ENCODE measurements around the gene PALM3.

Gene PALM3, protein sequence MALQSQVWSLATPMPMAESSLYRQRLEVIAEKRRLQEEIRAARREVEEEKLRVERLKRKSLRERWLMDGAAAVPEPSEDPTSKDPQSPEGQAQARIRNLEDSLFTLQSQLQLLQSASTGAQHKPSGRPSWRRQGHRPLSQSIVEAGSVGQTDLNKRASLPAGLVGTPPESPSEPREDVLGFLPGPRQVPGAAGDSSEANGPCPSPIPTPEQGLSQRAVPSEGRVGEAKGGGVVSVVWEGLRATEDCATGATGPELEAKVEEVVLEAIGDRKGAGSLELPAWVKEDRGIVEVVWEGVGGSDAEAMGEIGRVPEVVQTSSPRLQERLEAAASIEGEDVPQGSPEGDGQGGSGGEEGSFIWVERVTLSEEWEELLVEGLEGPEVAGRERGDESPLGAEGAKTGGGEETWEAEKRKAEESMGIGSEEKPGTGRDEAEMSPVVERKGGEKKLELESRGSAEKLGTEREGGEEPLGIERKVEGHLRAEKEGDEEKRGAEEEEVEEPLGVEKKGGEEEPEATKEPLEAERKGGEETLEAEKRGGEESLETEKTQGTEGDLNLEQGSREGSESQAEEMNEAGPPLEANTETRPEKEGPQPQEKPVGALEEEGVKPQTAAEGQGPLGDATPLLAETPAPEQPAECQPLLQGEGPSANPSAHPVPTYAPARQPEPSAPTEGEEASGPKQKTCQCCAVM

DNA sequence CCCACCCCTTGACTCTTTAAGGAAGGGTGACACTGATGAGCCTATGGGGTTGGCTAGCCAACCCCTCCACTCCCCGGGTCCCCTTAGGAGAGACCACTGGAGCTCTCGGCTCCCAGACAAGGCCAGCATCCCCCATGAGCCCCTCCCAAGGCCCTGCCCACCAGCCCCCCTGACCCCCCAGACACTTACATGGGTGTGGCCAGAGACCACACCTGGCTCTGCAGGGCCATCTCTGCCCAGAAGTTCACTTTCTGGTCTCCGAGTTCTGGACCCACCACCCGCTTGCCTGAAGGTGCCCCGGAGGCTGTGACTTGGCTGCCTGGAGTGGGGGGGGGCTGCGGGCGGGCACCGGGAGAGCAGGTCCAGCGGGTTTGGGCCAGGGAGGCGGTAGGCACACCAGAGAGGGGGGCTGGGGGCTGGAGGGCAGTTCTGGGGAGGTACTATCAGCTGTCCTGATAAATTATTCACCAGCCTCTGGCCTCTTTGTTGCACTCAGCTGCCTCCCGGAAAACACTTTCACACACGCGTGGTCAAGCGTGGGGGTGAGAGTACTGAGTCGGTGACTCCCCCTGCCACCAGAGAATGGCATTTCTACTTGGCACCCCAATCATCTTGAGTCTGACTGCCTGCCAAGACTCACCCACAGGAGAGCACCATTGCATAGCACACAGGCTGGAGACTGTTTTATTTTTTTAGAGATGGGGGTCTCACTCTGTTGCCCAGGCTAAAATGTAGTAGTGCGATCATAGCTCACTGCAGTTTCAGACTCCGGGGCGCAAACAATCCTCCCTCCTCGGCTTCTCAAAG, at the start of gene PALM3:
Gene PALM3, minus strand, starts transcription at position 326 of the 807 bp plus-strand sequence. Its CDS starts 96 bp downstream, at position 230.
- DNase-seq = no peak

DNA sequence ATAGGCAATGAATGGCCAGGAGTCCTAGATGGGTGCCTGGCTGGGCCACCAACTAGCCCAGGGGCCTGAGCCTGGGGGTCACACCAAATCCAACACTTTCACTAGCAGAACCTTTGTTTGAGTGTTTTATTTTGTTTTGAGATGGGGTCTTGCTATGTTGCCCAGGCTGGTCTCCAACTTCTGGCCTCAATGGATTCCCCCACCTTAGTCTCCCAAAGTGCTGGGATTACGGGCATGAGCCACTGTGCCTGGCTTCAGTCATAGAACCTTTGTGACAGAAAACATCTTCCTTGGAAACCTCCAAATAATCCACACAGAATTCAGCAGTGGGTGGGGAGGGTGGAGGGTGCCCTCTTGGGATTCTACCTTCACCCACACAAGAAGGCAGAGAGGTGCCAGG, 49.6 kb upstream of the PALM3 start:
- no peak for DNase-seq

DNA sequence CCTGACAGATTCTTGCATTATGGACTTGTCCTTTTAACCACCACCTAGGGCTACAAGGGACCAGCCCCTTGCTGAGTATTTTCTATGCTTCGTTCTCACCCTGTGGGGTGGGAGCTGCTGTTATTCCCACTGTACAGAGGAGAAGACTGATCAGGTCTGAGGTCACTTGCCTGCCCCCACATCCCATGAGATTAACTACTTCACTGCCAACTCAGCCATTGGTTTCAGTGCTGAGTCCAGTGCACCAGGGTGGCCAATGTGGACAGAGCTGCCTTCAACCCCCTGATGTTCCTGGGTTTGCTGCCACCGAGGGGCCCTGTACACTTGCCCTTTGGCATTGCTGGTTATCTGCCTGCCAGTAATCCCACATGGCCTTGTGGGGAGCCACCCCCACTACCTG, 48.8 kb upstream of the PALM3 start:
- DNase-seq = no peak

DNA sequence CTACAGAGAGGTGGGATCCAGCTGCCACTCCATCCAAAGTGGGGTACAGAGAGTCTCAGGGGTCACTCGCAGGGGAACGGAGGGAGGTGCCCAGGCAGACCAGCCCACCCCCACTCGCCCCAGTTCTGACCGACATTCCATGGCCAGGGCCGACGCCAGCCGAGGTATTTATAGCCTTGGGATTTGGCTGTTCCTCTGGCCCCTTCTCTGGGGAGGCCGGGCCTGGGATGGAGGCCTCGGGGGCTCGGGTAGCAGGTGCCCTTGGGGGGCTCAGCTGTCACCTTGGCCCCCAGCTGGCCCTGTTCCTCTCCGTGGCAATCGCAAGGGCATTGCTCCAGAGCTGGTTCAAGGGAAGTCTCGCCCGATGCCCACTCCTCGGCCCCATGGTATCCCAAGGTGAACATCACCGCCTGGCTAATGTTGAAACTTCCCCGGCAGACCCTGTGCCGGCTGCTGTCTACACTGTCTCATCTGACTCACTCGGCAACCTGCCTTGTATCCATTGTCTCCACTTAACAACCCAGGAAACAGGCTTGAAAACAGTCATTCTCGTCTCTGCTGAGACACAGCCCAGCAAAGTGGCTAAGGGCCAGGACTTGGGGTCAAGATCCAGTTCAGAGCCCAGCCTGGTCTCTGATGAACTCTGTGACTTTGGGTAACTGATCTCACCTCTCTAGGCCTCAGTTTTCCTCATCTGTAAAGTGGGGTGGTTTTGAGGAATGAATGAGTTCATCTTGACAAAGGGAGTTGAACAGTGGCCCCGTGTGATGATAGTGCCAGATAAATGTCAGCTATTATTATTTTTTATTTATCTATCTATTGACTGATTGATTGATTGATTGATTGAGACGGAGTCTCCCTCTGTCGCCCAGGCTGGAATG, 45.9 kb upstream of the PALM3 start:
- DNase-seq = no peak

DNA sequence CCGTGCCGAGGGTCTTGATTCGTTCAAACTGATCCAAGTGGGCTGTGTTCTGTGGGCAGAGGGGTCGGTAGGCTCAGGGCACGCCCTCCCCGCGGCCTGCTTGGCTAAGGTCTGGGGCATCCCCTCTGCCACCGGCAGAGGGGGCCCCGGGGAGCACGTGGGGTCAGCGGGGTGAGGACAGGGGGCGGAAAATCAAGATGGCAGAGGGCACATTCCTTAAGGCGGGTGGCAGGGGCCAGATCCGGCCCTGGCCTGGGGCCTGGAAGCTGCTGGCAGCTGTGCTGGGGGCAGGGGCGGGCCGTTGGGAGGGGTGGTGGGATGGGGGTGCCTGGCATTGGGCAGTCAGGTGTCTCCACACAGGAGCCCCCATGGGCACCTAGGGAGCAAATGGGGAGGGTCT, 45.0 kb upstream of the PALM3 start:
- no peak for DNase-seq

DNA sequence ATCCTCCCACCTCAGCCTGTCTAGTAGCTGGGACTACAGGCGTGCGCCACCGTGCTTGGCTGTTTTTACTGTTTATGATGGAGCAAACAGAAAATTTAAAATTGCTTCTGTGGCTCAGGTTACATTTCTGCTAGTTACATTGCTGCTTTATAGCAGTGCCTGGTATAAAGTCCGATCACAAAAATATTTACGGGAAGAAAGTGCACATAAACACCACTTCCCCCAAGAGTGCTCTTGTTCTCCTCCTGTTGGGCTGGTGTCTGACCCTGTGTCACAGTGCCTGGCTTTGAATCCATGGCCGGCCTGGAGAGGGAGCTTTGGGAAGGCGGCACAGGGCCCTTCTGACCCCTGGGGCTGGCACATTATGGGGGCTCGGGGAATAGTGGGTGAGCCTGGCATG, 43.8 kb upstream of the PALM3 start:
- no peak for DNase-seq

DNA sequence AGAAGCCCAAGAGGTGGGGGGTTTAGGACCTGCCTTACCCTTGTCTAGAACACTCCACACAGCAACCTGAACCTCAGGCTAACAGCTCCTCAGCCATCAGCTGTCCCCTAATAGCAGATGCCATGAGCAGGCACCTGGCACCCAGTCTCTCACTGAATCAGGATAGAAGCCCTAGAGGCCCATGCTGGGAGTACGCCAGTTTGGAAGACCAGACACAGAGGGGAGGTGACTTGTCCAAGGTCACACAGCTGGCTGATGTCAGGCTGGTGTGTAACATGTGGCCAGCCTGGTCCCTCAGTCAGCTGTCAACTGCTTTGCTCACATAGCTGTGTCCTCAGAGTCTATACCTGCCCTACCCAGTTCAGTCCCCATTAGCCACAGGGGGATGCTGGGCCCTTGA, 41.4 kb upstream of the PALM3 start:
- DNase-seq = no peak

DNA sequence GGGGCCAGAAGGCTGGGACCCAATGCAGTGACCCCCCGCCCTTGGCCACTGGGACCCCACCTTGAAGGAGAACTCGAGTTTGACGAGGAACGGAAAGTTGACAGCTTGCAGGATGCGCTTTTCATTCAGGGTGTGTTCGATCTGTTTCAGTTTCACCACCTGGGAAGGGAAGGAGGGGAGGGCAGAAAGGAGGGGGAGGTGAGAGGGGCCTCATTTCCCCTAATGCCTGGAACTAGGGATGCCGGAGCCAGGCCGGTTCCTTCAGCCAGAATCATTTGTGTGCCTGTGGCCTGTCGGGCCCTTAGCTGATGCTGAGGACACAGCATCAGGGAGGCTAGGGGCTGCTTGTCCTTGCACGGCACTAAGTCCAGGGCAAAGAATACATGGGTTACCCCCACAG, 40.9 kb upstream of the PALM3 start:
- no peak for DNase-seq

DNA sequence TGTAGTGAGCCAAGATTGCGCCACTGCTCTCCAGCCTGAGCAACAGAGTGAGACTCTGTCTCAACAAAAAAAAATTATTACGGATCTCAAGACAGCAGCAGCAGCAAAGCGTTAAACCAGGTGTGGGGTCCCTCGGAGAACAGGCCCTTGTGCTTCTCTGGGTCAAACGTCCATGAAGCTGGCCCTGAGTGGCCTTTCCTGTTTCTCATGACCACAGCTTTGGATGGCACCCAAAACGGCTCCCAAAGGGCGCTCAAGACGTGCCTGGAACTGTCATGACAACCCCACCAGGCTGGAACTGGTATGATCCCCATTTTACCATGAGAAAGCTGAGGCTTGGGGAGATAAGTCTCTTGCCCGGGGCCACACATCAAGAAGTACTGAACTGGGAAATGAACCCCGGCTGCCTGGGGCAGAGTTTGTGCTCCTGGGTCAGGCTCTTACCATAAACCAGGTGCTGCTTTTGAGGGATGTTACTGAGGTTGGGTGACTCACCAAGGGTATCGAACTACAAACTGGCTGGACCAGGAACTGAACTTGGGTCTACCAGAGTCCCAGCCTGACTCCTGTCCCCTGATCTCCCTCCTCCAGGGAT, 40.3 kb upstream of the PALM3 start:
- DNase-seq = no peak

DNA sequence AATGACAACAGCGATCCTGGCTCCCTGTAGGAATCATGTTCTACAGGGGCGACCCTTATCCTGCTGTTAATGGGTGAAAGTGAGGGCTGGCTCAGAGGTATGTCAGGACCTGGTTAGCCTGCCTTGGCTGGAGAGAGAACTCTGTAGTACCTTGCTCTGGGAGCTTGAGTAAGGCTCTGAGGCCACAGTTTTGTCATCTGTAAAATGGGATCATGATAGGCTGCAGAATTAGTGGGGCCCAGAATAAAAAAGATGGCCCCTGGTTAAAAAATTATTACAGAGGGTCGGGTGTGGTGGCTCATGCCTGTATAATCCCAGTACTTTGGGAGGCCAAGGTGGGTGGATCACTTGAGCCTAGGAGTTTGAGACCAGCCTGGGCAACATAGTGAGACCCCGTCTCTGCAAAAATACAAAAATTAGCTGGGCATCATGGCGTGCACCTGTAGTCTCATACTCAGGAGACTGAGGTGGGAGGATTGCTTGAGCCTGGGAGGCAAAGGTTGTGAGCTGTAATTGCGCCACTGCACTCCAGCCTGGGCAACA, 39.2 kb upstream of the PALM3 start:
- no peak for DNase-seq

DNA sequence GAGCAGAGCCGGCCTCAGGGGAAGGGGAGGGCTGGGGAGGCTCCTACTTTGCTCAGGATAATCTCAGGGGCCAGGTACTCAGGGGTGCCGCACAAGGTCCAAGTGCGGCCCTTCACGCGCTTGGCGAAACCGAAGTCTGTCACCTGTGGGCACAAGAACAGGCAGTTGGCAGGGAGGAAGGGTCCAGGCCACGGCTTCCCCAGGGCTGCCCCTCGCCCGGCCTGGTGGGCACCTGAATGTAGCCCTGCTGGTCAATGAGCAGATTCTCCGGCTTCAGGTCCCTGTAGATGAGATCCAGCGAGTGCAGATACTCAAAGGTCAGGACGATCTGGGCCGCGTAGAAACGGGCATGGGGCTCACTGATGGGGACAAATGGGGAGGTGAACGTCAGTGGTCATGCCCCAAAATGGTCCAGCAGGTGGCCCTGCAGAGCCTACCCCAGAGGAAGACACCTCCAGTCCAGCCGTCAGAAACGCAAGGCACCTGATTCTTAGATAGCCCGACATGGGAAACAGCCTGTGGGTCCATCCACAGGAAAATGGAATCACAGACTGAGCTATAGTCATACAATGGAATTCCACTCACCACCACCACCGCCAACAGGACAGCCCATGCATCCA, 35.8 kb upstream of the PALM3 start:
- DNase-seq = no peak

DNA sequence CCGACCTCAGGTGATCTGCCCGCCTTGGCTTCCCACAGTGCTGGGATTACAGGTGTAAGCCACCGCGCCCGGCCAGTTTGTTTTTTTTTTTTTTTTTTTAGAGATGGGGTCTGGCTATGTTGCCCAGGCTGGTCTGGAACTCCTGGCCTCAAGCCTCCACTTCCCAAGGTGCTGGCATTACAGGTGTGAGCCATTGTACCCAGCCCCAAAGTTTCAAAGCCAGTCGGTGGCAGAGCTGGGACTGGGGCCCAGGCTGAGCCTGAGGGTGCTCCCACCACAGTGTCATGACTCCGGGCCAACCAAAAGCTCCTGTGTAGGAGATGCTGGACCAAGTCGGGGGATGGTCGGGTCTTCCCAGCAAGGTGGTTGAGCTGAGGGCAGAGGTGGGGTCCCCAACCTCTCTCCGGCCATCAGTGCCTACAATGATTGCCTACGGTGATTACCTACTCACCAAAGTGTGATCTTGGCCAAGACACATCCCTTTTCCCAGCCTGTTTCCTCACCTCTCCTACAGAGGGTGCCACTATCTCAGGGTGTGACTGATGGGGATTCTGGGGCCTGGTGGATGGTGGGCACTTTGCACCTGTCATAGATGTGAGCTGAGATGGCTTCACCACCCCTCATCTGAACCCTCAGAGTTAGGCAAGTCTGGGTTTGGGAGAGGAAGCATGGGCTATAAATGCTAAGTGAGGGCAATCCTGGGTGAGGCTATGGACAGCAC, 34.6 kb upstream of the PALM3 start:
- DNase-seq = no peak

DNA sequence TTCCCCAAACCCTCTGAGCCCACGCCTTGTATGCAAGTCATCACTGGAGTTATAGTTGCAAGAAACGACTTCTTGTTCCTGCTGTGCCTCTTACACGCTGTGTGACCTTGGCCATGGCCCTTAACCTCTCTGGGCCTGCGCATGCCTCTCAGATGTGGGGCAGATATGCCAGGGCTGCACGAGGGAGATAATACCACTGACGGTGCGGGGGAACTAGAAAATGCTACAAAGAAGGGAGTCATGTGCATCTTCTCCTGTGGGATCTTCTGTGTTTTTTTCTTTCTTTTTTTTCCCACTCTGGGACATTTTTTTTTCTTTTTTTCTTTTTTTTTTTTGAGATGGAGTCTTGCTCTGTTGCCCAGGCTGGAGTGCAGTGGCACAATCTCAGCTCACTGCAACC, 33.0 kb upstream of the PALM3 start:
- no peak for DNase-seq

DNA sequence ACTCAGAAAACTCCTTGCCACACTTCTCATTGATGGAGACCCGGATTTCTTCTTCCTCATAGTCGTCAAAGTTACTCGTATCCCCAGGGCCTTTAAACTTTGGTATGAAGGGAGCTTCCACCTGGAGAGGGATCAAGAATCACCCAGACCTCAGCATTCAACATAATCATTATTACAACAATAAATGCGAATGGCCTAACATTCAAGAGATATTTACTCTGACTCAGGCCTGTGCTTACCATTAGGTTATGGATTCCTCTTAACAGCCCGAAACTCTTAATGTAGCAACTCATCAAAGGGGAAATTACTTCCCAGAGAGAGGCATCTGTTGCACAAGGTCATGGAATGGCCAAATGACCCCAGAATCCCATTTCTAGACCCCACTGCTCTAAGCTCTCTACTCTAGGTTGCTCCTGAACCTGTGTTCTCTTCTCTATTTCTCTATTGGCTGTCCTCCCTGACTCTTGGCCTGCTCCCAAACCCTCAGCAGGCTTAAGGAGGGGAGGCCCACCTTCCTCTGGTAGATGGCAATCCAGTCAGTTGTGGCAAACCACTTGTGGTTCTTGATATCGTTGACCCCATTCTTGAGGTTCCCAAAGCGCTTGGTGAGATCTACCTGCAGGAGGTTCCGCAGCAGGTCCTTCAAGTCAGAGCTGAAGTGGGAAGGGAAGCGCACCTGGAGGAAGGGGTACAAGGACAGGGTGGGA, 31.4 kb upstream of the PALM3 start:
- DNase-seq = no peak

DNA sequence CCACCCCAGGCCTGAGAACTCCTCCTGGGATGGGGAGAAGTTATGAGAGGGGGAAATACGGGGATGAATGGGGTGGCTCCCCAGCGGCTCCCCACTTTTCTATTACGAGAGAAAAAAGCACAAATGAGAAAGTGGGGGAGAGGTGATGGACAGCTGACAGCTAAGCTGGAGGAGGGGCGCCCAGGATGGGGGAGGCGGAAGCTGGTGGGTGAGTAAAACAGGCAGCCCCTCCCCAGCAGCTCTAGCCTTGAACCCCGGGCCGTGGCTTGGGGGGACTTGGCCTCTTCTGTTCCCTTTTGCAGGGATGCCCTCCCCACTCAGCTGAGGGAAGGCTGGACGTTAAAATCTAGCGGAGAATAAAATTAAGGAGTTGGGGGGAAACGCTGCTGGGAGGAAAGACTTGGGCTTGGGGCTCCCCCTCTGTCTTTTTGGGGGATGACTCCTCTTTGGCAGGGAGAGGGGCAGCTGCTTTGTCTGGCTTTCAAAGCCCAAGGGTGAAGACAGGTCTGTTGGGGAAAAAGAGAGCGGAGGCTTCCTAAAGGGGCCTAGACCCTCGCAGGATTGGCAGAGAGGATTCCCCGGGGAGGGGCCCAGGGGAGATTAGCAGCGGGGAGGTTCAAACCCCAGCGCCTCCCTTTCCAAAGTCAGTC, 30.1 kb upstream of the PALM3 start:
- DNase-seq = no peak

DNA sequence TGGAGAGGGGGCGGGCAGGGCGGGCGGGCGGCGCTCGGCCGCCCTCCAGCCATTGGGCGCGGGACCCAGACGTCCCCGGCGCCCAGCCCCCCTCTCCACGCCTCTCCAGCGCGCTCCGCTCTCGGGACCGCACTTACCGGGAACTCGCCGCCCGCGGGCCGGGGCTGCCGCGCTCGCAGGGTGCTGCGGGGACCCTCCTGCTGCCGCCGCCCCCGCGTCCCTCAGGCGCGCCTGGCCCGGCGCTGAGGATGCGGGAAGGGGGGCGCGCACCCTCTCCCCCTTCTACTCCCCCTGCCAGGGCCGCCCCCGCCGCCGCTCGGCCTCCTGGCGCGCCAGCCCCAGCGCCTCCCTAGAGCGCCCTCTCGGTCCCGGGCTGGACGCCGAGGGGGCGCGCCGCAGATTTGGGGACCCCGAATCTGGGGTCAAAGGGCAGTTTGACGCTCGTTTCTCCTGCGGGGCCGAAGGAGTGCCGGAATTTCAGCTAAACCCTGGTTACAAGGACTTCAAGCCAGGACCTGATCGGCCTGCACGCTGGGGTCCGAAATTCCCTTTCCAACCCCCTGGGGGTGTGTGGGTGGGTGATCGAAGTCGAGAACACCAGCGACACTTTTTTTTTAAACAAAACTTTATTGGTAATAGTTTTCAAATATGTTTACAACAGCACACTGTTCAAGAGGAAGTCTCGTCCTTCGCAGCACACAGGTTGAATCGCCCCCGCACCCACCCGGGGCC, 29.4 kb upstream of the PALM3 start:
- peak; percentile 59 for DNase-seq

DNA sequence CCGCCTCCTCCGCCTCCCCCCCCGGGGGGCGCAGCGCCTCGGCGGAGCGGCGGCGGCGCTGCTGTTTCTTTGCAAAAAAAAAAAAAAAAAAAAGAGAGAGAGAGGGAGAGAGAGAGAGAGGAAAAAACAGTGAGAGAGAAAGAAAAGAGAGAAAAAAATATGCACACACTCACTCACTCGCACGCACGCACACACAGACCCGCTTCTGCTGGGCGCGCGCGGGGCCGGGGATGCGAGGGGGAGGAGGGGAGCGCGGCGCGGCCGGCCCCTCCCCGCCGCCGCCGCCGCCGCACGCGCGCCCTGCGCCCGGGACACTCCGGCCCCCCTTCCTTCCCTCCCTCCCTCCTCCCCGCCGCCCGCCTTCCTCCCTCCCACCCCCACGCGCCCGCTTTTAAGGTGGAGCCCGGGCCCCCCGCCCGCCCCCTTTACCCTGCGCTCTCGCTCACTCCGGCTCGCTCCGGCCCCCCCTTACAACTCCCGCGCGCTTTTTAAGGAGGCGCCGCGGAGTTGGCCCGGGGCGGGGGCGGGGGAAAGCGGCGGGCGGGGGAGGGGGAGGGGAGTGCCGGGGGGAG, 28.7 kb upstream of the PALM3 start, which contains the start of gene SAMD1:
Gene SAMD1, minus strand, starts transcription at position 243 of the 572 bp plus-strand sequence.
- DNase-seq = peak; percentile 66

All from NCI-H1092 treated with DMSO at 0.1 percent for 48 hours (cell line).